ENCODE results near the gene LPIN1.

The LPIN1 gene

GRCh38 chr2:11784747-11785610, 38.5 kb downstream of the LPIN1 start:
- peak; percentile 23 for DNase-seq (ENCODE audit: low read depth)

GRCh38 chr2:11785611-11785940, 39.1 kb downstream of the LPIN1 start:
- DNase-seq (ENCODE audit: low read depth): no peak

- no peak for DNase-seq (ENCODE audit: low read depth)
These were observed 39.8 kb downstream of the LPIN1 start for GRCh38 chr2:11786191-11786590.

GRCh38 chr2:11786592-11786991, 40.2 kb downstream of the LPIN1 start:
- DNase-seq (ENCODE audit: low read depth): no peak

GRCh38 chr2:11787991-11788390, 41.6 kb downstream of the LPIN1 start:
- no peak for DNase-seq (ENCODE audit: low read depth)

- no peak for DNase-seq (ENCODE audit: low read depth)
These were observed 42.2 kb downstream of the LPIN1 start for GRCh38 chr2:11788461-11789124.

GRCh38 chr2:11789243-11789642, 42.8 kb downstream of the LPIN1 start:
- no peak for DNase-seq (ENCODE audit: low read depth)

- DNase-seq (ENCODE audit: low read depth): no peak
These were observed 43.8 kb downstream of the LPIN1 start for GRCh38 chr2:11790228-11790627.

- DNase-seq (ENCODE audit: low read depth): no peak
These were observed 49.2 kb downstream of the LPIN1 start for GRCh38 chr2:11795590-11795989.

- DNase-seq (ENCODE audit: low read depth): no peak
These were observed 50.0 kb downstream of the LPIN1 start for GRCh38 chr2:11796190-11797171.

- DNase-seq (ENCODE audit: low read depth): no peak
These were observed 51.4 kb downstream of the LPIN1 start for GRCh38 chr2:11797846-11798245.

- no peak for DNase-seq (ENCODE audit: low read depth)
These were observed 52.4 kb downstream of the LPIN1 start for GRCh38 chr2:11798701-11799435.

GRCh38 chr2:11799826-11800225, 53.4 kb downstream of the LPIN1 start:
- no peak for DNase-seq (ENCODE audit: low read depth)

GRCh38 chr2:11802782-11803191, 56.4 kb downstream of the LPIN1 start:
- no peak for DNase-seq (ENCODE audit: low read depth)

GRCh38 chr2:11805024-11805423, 58.6 kb downstream of the LPIN1 start:
- no peak for DNase-seq (ENCODE audit: low read depth)

- no peak for DNase-seq (ENCODE audit: low read depth)
These were observed 59.5 kb downstream of the LPIN1 start for GRCh38 chr2:11805920-11806319.

- no peak for DNase-seq (ENCODE audit: low read depth)
These were observed 61.0 kb downstream of the LPIN1 start for GRCh38 chr2:11807156-11808015.

- DNase-seq (ENCODE audit: low read depth): no peak
These were observed 61.6 kb downstream of the LPIN1 start for GRCh38 chr2:11808016-11808400.

- DNase-seq (ENCODE audit: low read depth): no peak
These were observed 63.3 kb downstream of the LPIN1 start for GRCh38 chr2:11809586-11810236.
